ENCODE data around the gene IPO8.

- TF ChIP-seq, protein P1, sequence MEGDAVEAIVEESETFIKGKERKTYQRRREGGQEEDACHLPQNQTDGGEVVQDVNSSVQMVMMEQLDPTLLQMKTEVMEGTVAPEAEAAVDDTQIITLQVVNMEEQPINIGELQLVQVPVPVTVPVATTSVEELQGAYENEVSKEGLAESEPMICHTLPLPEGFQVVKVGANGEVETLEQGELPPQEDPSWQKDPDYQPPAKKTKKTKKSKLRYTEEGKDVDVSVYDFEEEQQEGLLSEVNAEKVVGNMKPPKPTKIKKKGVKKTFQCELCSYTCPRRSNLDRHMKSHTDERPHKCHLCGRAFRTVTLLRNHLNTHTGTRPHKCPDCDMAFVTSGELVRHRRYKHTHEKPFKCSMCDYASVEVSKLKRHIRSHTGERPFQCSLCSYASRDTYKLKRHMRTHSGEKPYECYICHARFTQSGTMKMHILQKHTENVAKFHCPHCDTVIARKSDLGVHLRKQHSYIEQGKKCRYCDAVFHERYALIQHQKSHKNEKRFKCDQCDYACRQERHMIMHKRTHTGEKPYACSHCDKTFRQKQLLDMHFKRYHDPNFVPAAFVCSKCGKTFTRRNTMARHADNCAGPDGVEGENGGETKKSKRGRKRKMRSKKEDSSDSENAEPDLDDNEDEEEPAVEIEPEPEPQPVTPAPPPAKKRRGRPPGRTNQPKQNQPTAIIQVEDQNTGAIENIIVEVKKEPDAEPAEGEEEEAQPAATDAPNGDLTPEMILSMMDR (IDR thresholded peaks at IDR 0.05; ENCODE audit: low read length): no peak
- TF ChIP-seq EZH2 (optimal IDR thresholded peaks at IDR 0.05; ENCODE audit: low read depth, low read length): no peak
Measured at GRCh38 chr12:30640392-30640791, 55.3 kb downstream of the IPO8 start.
